ENCODE data around the gene TMEM238.

DNA sequence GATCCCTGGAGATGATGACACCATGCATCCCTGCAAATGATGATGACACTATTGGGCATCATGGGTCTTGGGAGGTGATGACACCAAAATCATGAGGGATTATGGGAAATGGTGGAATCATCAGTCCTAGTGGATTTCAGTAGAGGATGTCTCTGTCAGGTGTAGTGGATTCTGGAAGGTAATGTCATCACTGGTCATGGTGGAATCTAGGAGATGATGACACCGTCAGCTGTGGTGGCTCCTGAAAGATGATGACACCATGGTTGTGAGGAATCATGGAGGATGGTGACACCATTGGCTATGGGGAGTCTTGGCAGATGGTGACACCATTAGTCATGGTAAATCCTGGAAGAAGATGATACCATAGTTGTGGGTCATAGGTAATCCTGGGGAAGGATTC is 47.1 kb upstream of the TMEM238 start:
- TF ChIP-seq EZH2 (IDR thresholded peaks at IDR 0.05; ENCODE audit: insufficient read depth, poor library complexity, severe bottlenecking) (no peak), EZH2phosphoT487 (IDR thresholded peaks at IDR 0.05; ENCODE audit: insufficient read depth, low read depth) (no peak)
